Fibroblast of lung (primary cell): ENCODE results near the gene TLE5.

Source experiments
- CTCF ChIP-seq, 2 donors: IDR thresholded peaks in 1 of 2; conservative IDR thresholded peaks in 1 of 2; 1 replicate in 1 of 2; 2 replicates in 1 of 2; pipeline ENCODE4 v1.5.1; 2011 to 2012; ENCODE audit warnings: low read length in 2 of 2, control low read depth in 1 of 2, inconsistent platforms in 1 of 2, low read depth in 1 of 2, mild to moderate bottlenecking in 1 of 2
- EZH2 ChIP-seq: IDR thresholded peaks from 2 replicates; pipeline ENCODE4 v1.5.1; 2012; ENCODE audit warnings: low read length, control low read depth, mild to moderate bottlenecking; ENCODE audit errors: missing control alignments

DNA sequence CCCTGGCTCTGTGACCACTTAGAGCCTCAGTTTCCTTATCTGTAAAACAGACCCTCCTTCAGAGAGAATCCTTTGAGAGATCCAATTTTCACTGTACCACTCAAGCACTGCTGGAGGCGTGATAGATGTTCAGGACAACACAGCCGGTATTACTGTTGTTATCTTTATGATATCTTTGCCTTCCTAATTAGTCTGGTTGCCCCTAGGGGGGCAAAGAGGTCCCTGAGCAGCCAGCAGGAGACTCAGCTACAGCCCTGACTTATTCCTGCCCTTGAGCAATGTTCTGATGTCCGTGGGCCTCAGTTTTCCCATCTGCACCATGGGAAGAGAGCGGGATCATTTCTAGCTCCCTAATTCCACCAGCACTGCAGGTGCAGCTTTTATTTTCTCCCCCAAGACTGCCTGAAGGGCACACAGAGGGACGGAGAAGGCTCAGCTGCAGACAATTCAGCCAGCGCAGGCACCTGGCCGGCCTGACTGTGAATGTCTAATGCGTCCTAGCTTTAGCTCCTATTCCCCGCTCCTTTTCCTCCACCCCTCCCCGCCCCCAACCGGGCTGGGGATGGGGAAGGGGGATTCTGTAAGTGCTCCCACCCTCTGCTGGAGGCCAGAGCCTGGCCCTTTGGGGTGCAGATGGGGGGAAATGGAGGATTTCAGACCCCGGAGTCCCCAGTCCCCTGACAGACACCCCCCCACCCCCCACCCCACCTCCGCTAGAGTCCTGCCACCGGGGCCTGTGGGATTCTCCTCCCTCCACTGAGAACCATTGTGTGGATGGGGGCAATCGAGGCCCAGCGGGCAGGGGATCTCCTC is 16.2 kb downstream of the TLE5 start:
- no peak for TF ChIP-seq EZH2
- no peak for TF ChIP-seq CTCF (conservative IDR thresholded peaks at IDR 0.05 in 1 of 2, IDR thresholded peaks at IDR 0.05 in 1 of 2; ENCODE audit: low read depth in 1 of 2, low read length in 2 of 2)
